GM23338 (cell line): ENCODE results near the gene TULP3. TPM values are rescaled to one million over a fixed set of nuclear protein-coding genes. Genes with fewer than 3 reads are reported as not detected.

ENCODE experiments used
- ATAC-seq: fragments of 200-7000 bp; cut with Tn5 transposase; 3 replicates; pipeline ENCODE4 v1.9.1; 2020
- DNase-seq: peaks from one replicate; pipeline ENCODE4 v3.0.0-alpha.2; 2015; ENCODE audit warnings: low spot score
- H2AFZ ChIP-seq: fragments of 200-600 bp; sonication (generic); 2 replicates; pipeline ENCODE4 v1.8.0; 2016; ENCODE audit warnings: antibody characterized with exemption, mild to moderate bottlenecking, moderate library complexity
- H3F3A ChIP-seq: fragments of 200-600 bp; sonication (generic); replicated peaks from 2 replicates; pipeline ENCODE4 v1.8.0; 2017; ENCODE audit warnings: antibody characterized with exemption, mixed run types, low read depth
- H3K27ac ChIP-seq: fragments of 200-600 bp; sonication (generic); 2 replicates; pipeline ENCODE4 v1.6.1; 2016; ENCODE audit warnings: low read depth
- H3K27me3 ChIP-seq: fragments of 200-600 bp; sonication (generic); 2 replicates; pipeline ENCODE4 v1.8.0; 2016; ENCODE audit warnings: mild to moderate bottlenecking, mixed run types, moderate library complexity; ENCODE audit not compliant: insufficient read depth
- H3K36me3 ChIP-seq: fragments of 200-600 bp; sonication (generic); 2 replicates; pipeline ENCODE4 v1.8.0; 2016; ENCODE audit warnings: mild to moderate bottlenecking; ENCODE audit not compliant: insufficient read depth
- H3K4me1 ChIP-seq: fragments of 200-600 bp; sonication (generic); 2 replicates; pipeline ENCODE4 v1.8.0; 2016; ENCODE audit warnings: mild to moderate bottlenecking, moderate library complexity; ENCODE audit not compliant: insufficient read depth
- H3K4me2 ChIP-seq: fragments of 200-600 bp; sonication (generic); 2 replicates; pipeline ENCODE4 v1.7.1; 2017; ENCODE audit warnings: mixed run types
- H3K4me3 ChIP-seq: fragments of 200-600 bp; sonication (generic); 2 replicates; pipeline ENCODE4 v1.6.1; 2016; ENCODE audit warnings: mixed run types
- H3K79me2 ChIP-seq: fragments of 200-600 bp; sonication (generic); replicated peaks from 2 replicates; pipeline ENCODE4 v1.8.0; 2017; ENCODE audit warnings: mild to moderate bottlenecking; ENCODE audit not compliant: insufficient read depth
- H3K9me2 ChIP-seq: fragments of 200-600 bp; sonication (generic); 2 replicates; pipeline ENCODE4 v1.8.0; 2017; ENCODE audit not compliant: insufficient read depth
- H4K20me1 ChIP-seq: fragments of 200-600 bp; sonication (generic); replicated peaks from 2 replicates; pipeline ENCODE4 v1.8.0; 2017; ENCODE audit warnings: mild to moderate bottlenecking; ENCODE audit not compliant: insufficient read depth
- H3K27ac Mint-ChIP-seq: 2 replicates; pipeline ENCODE4 v1.8.0; 2020; ENCODE audit warnings: inconsistent platforms, mild to moderate bottlenecking, moderate library complexity, mixed read lengths
- H3K27me3 Mint-ChIP-seq: 3 replicates; pipeline ENCODE4 v1.8.0; 2022; ENCODE audit warnings: low read depth, mild to moderate bottlenecking, moderate library complexity, mixed read lengths, inconsistent platforms; ENCODE audit not compliant: insufficient read depth, poor library complexity
- H3K36me3 Mint-ChIP-seq: 3 replicates; pipeline ENCODE4 v1.8.0; 2021; ENCODE audit warnings: low read depth, mild to moderate bottlenecking, inconsistent platforms, moderate library complexity, mixed read lengths
- H3K4me1 Mint-ChIP-seq: 3 replicates; pipeline ENCODE4 v1.8.0; 2020; ENCODE audit warnings: mild to moderate bottlenecking, inconsistent platforms, mixed read lengths
- H3K4me3 Mint-ChIP-seq: 3 replicates; pipeline ENCODE4 v1.8.0; 2021; ENCODE audit warnings: moderate library complexity, mild to moderate bottlenecking, inconsistent platforms, mixed read lengths
- H3K9me3 Mint-ChIP-seq: 3 replicates; pipeline ENCODE4 v1.8.0; 2020; ENCODE audit warnings: moderate library complexity, mild to moderate bottlenecking, inconsistent platforms, mixed read lengths
- ETS1 ChIP-seq: IDR thresholded peaks from 2 replicates; pipeline ENCODE4 v1.6.1; 2016; ENCODE audit warnings: antibody characterized with exemption
- EZH2phosphoT487 ChIP-seq: fragments of 200-600 bp; sonication (generic); IDR thresholded peaks from one replicate; pipeline ENCODE4 v1.8.1; 2018; ENCODE audit warnings: antibody characterized with exemption; ENCODE audit not compliant: unreplicated experiment
- POLR2AphosphoS5 ChIP-seq: IDR thresholded peaks from 2 replicates; pipeline ENCODE4 v1.6.1; 2016; ENCODE audit warnings: antibody characterized with exemption, low read depth
- REST ChIP-seq: IDR thresholded peaks from one replicate; pipeline ENCODE4 v1.6.1; 2018; ENCODE audit warnings: antibody characterized with exemption; ENCODE audit not compliant: unreplicated experiment
- STAT1 ChIP-seq: IDR thresholded peaks from one replicate; pipeline ENCODE4 v1.6.1; 2016; ENCODE audit warnings: antibody characterized with exemption; ENCODE audit not compliant: unreplicated experiment
- ZNF331 ChIP-seq: fragments of 250-450 bp; sonication (Bioruptor Pico); IDR thresholded peaks from 2 replicates; pipeline ENCODE4 v1.5.0; 2020; ENCODE audit warnings: low read depth, mild to moderate bottlenecking, moderate library complexity
- ZNF462 ChIP-seq: fragments of 250-450 bp; sonication (Bioruptor Pico); IDR thresholded peaks from 2 replicates; pipeline ENCODE4 v1.5.0; 2020; ENCODE audit warnings: mild to moderate bottlenecking, moderate library complexity
- polyA plus RNA-seq: library from polyadenylated mRNA; unstranded; fragments of >200 nt; fragmentation: Nextera tagmentation; extraction: Ambion mirVana; gene quantifications from 2 replicates; pipeline ENCODE4 v1.2.1, GENCODE V29; 2016
- total RNA-seq: library from RNA; depleted of rRNA; stranded (reverse); fragments of >200 nt; shearing (Covaris generic); gene quantifications from 2 replicates; pipeline ENCODE4 v1.2.3, GENCODE V29; 2014

The TULP3 gene
- total and polyA plus RNA-seq, 2 experiments from 2014 or later: 15.1 to 18.8 TPM

- TF ChIP-seq ZNF462 (CRISPR knock-in tag) (no peak), EZH2phosphoT487 (no peak), ETS1 (no peak), POLR2AphosphoS5 (no peak)
These were observed 80.1 kb downstream of the TULP3 start (continued) for GRCh38 chr12:2970744-2971143.

GRCh38 chr12:2973566-2973965 lies 82.9 kb downstream of the TULP3 start:
- peak overlapping the region; percentile 72 for H3K27ac ChIP-seq
- H3K79me2 ChIP-seq: peaks cover 100% of the 10 kb centered on the region
- no peak overlapping the region; the same call in 2 of the 3 replicates for H3K4me3 Mint-ChIP-seq
- peaks cover 43% of the 10 kb centered on the region for H3K4me1 ChIP-seq
- H3K27me3 Mint-ChIP-seq: peaks cover 17% of the 10 kb centered on the region
- peaks cover 48% of the 10 kb centered on the region for H3K36me3 Mint-ChIP-seq
- TF ChIP-seq ZNF331 (CRISPR knock-in tag) (no peak), STAT1 (no peak), REST (no peak)
- no peak overlapping the region for H2AFZ ChIP-seq
- no peaks in the 10 kb centered on the region; the same call in 2 of the 3 replicates for H3K9me3 Mint-ChIP-seq
- no peak for DNase-seq
- H3K36me3 ChIP-seq: peaks cover 7% of the 10 kb centered on the region; the same call in 1 of the 2 replicates
- no peak overlapping the region for H3K4me3 ChIP-seq
- H3K27ac Mint-ChIP-seq: 0 out of 2 replicates have a peak overlapping the region, but pooled peaks have one; percentile 17
- H3K4me1 Mint-ChIP-seq: peaks cover 47% of the 10 kb centered on the region
- ATAC-seq: no peak
- H3K9me2 ChIP-seq: no peaks in the 10 kb centered on the region
- no peaks in the 10 kb centered on the region for H3K27me3 ChIP-seq
- peaks cover 30% of the 10 kb centered on the region for H3F3A ChIP-seq
- H4K20me1 ChIP-seq: peaks cover 46% of the 10 kb centered on the region
- H3K4me2 ChIP-seq: no peak overlapping the region
